B cell (primary cell): ENCODE results near the gene MCUB. TPM values are rescaled to one million over a fixed set of nuclear protein-coding genes. Genes with fewer than 3 reads are reported as not detected.
"Not testable (repeated sequence)": the region's sequence is repeated elsewhere in the genome, so short reads cannot be mapped to it uniquely, and the experiment has no call there.

ENCODE experiments used
- ATAC-seq: fragments of 200-7000 bp; cut with Tn5 transposase; one replicate; pipeline ENCODE4 v1.10.0; 2021; ENCODE audit warnings: low read depth, mild to moderate bottlenecking, moderate number of reproducible peaks, moderate library complexity
- CTCF ChIA-PET: fragments of 350-600 bp; sonication (Branson Sonifier 250); formaldehyde crosslinking; loops from one replicate; lab custom pipeline; 2021; ENCODE audit warnings: antibody characterized with exemption, inconsistent platforms; lab: Charles Lee
- POLR2A ChIA-PET: fragments of 350-600 bp; sonication (Branson Sonifier 250); formaldehyde crosslinking; loops from one replicate; lab custom pipeline; 2021; ENCODE audit warnings: antibody characterized with exemption; lab: Charles Lee
- DNase-seq: peaks from one replicate; pipeline ENCODE4 v3.0.0; 2013
- H2AFZ ChIP-seq: 2 replicates; pipeline ENCODE4 v1.6.1; 2012; ENCODE audit warnings: mild to moderate bottlenecking, low read depth, low read length; ENCODE audit not compliant: insufficient read depth, poor library complexity, severe bottlenecking
- H3K27ac ChIP-seq, 2 donors: 1 replicate in 1 of 2; 2 replicates in 1 of 2; pipeline ENCODE4 v1.5.1; 2012 to 2013; ENCODE audit warnings: low read length in 2 of 2, mild to moderate bottlenecking in 2 of 2, moderate library complexity in 1 of 2
- H3K27me3 ChIP-seq, 4 experiments: fragments of 200-600 bp in 1 of 4; sonication (generic) in 1 of 4; replicated peaks in 1 of 4; 1 replicate in 2 of 4; 2 replicates in 2 of 4; pipeline versions ENCODE4 v1.6.1 to v1.7.0; 2013 to 2016; ENCODE audit warnings: low read length in 3 of 4, mild to moderate bottlenecking in 2 of 4, mixed read lengths in 1 of 4, moderate library complexity in 1 of 4; ENCODE audit not compliant: insufficient read depth in 4 of 4, control insufficient read depth in 3 of 4; ENCODE audit errors: control extremely low read depth in 1 of 4
- H3K36me3 ChIP-seq, 2 experiments: replicated peaks in 1 of 2; 1 replicate in 1 of 2; 2 replicates in 1 of 2; pipeline versions ENCODE4 v1.6.1 to v1.7.1; 2013; ENCODE audit warnings: low read length in 1 of 2; ENCODE audit not compliant: insufficient read depth in 2 of 2, control insufficient read depth in 1 of 2; ENCODE audit errors: control extremely low read depth in 1 of 2, extremely low read depth in 1 of 2
- H3K4me1 ChIP-seq, 2 donors: fragments of 200-600 bp in 1 of 2; sonication (generic) in 1 of 2; 1 replicate in 1 of 2; 2 replicates in 1 of 2; pipeline versions ENCODE4 v1.5.1 to v1.6.1; 2013 to 2017; ENCODE audit warnings: low read length in 2 of 2; ENCODE audit not compliant: control insufficient read depth in 2 of 2, insufficient read depth in 2 of 2
- H3K4me2 ChIP-seq: replicated peaks from 2 replicates; pipeline ENCODE3; 2012; ENCODE audit warnings: mild to moderate bottlenecking, low read depth, low read length; ENCODE audit not compliant: poor library complexity, severe bottlenecking
- H3K4me3 ChIP-seq, 5 experiments: fragments of 200-600 bp in 1 of 5; sonication (generic) in 1 of 5; 1 replicate in 3 of 5; 2 replicates in 2 of 5; pipeline versions ENCODE4 v1.5.1 to v1.7.0; 2011 to 2016; ENCODE audit warnings: low read length in 4 of 5, mild to moderate bottlenecking in 4 of 5, low read depth in 2 of 5, control low read depth in 1 of 5, moderate library complexity in 1 of 5; ENCODE audit not compliant: insufficient read depth in 1 of 5; ENCODE audit errors: control extremely low read depth in 1 of 5, extremely low read depth in 1 of 5
- H3K79me2 ChIP-seq: fragments of 200-600 bp; sonication (generic); one replicate; pipeline ENCODE4 v1.6.0; 2016; ENCODE audit warnings: low read length; ENCODE audit not compliant: control insufficient read depth, insufficient read depth
- H3K9ac ChIP-seq: fragments of 200-600 bp; sonication (generic); 2 replicates; pipeline ENCODE4 v1.6.1; 2017; ENCODE audit warnings: mild to moderate bottlenecking, low read length, moderate library complexity
- H3K9me3 ChIP-seq, 3 donors: one replicate each; pipeline versions ENCODE4 v1.6.1 to v1.7.1; 2013; ENCODE audit warnings: low read length in 2 of 3; ENCODE audit not compliant: control insufficient read depth in 2 of 3, insufficient read depth in 1 of 3; ENCODE audit errors: control extremely low read depth in 1 of 3
- H4K20me1 ChIP-seq: 2 replicates; pipeline ENCODE4 v1.6.0; 2012; ENCODE audit warnings: mild to moderate bottlenecking, low read length; ENCODE audit not compliant: insufficient read depth, control insufficient read depth, poor library complexity, severe bottlenecking
- H3K27ac Mint-ChIP-seq: one replicate; pipeline ENCODE4 v1.8.0; 2021; ENCODE audit warnings: mixed read lengths
- H3K27me3 Mint-ChIP-seq: one replicate; pipeline ENCODE4 v1.8.0; 2021; ENCODE audit warnings: mixed read lengths
- H3K4me1 Mint-ChIP-seq: one replicate; pipeline ENCODE4 v1.8.0; 2021; ENCODE audit warnings: mixed read lengths
- H3K4me3 Mint-ChIP-seq: one replicate; pipeline ENCODE4 v1.8.0; 2021; ENCODE audit warnings: mixed read lengths
- H3K9me3 Mint-ChIP-seq: one replicate; pipeline ENCODE4 v1.8.0; 2022; ENCODE audit warnings: mixed read lengths; ENCODE audit not compliant: insufficient read depth
- EZH2 ChIP-seq: IDR thresholded peaks from 2 replicates; pipeline ENCODE4 v1.6.1; 2012; ENCODE audit warnings: borderline replicate concordance, low read depth, mild to moderate bottlenecking, moderate library complexity, low read length; ENCODE audit not compliant: insufficient read depth, poor library complexity, severe bottlenecking
- WGBS: methylation state at CpG from one replicate; pipeline ENCODE4 v1.1.5; 2013; ENCODE audit warnings: missing lambda C conversion rate; ENCODE audit not compliant: insufficient coverage; 5-methylcytosine and 5-hydroxymethylcytosine counted together
- intact Hi-C: fragments of 100-400 bp; cut with micrococcal nuclease; formaldehyde crosslinking; loops from one replicate; pipeline ENCODE4 v1.10.0; 2022
- polyA plus RNA-seq: library from polyadenylated mRNA; depleted of rRNA; stranded (reverse); fragments of >200 nt; gene quantifications from 2 replicates; pipeline ENCODE4 v1.2.3, GENCODE V29; 2012
- total RNA-seq, 2 donors: library from RNA; stranded (reverse); fragments of 120-200 nt in 1 of 2; gene quantifications; 1 replicate in 1 of 2; 2 replicates in 1 of 2; pipeline versions ENCODE4 v1.2.3 to v1.2.4, GENCODE V29; 2013 to 2022
- TF ChIP-seq, protein P1 (sequence below): fragments of 200-600 bp; IDR thresholded peaks from one replicate; pipeline ENCODE4 v1.8.0; 2022; ENCODE audit warnings: antibody characterized with exemption, mild to moderate bottlenecking

Gene MCUB
- total and polyA plus RNA-seq, 2 donors (not counting 1 experiment from before 2014, with no cell fraction given): 59.3 to 114 TPM

- H3K4me1 Mint-ChIP-seq: no peaks in the 10 kb centered on the region
- H4K20me1 ChIP-seq: no peaks in the 10 kb centered on the region
- ATAC-seq (no peak), DNase-seq (no peak)
- ChIA-PET POLR2A (no interaction called here), CTCF (no interaction called here)
- no peak overlapping the region for H3K4me2 ChIP-seq
- no peaks in the 10 kb centered on the region for H3K9me3 Mint-ChIP-seq
- no peak overlapping the region for H2AFZ ChIP-seq
- no CpG with 5 or more reads among the region's 2 CpGs for WGBS
- intact Hi-C loops: no loop called here
- no peak overlapping the region for H3K27ac ChIP-seq
- no peaks in the 10 kb centered on the region for H3K9me3 ChIP-seq
- TF ChIP-seq EZH2: no peak
- TF ChIP-seq, protein P1, sequence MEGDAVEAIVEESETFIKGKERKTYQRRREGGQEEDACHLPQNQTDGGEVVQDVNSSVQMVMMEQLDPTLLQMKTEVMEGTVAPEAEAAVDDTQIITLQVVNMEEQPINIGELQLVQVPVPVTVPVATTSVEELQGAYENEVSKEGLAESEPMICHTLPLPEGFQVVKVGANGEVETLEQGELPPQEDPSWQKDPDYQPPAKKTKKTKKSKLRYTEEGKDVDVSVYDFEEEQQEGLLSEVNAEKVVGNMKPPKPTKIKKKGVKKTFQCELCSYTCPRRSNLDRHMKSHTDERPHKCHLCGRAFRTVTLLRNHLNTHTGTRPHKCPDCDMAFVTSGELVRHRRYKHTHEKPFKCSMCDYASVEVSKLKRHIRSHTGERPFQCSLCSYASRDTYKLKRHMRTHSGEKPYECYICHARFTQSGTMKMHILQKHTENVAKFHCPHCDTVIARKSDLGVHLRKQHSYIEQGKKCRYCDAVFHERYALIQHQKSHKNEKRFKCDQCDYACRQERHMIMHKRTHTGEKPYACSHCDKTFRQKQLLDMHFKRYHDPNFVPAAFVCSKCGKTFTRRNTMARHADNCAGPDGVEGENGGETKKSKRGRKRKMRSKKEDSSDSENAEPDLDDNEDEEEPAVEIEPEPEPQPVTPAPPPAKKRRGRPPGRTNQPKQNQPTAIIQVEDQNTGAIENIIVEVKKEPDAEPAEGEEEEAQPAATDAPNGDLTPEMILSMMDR: no peak
- no peak overlapping the region for H3K4me3 ChIP-seq
- no peaks in the 10 kb centered on the region for H3K4me1 ChIP-seq
- no peak overlapping the region for H3K4me3 Mint-ChIP-seq
- no peak overlapping the region for H3K27ac Mint-ChIP-seq
- H3K27me3 ChIP-seq: no peaks in the 10 kb centered on the region
- no peak overlapping the region for H3K9ac ChIP-seq
- H3K79me2 ChIP-seq: peaks cover 3% of the 10 kb centered on the region
- H3K27me3 Mint-ChIP-seq: no peaks in the 10 kb centered on the region
- peaks cover 13 to 44% of the 10 kb centered on the region in 2 experiments for H3K36me3 ChIP-seq
Measured at GRCh38 chr4:109511414-109511813, 48.6 kb upstream of the MCUB start.

DNA sequence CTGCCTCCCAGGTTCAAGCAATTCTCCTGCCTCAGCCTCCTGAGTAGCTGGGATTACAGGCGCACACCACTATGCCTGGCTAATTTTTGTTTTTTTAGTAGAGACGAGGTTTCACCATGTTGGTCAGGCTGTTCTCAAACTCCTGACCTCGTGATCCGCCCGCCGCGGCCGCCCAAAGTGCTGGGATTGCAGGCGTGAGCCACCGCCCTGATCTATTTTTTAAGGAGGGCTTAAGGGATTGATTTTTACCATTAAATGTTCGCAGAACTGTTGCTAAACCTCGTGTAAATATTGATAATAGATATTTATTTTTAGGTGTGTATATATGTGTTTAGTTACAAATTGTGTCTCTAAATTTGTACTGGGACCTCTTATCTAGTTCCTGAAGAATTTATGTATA lies 46.7 kb upstream of the MCUB start:
- H3K4me1 Mint-ChIP-seq, H3K4me1 ChIP-seq, ATAC-seq, intact Hi-C loops, POLR2A ChIA-PET, DNase-seq, H3K4me3 Mint-ChIP-seq, H2AFZ ChIP-seq, H3K4me3 ChIP-seq, H3K79me2 ChIP-seq, H3K9me3 ChIP-seq, H3K4me2 ChIP-seq, H3K9ac ChIP-seq, H4K20me1 ChIP-seq, H3K27me3 Mint-ChIP-seq, H3K27ac Mint-ChIP-seq, CTCF ChIA-PET, H3K27ac ChIP-seq, H3K27me3 ChIP-seq, H3K9me3 Mint-ChIP-seq: not testable (repeated sequence)
- peaks cover 8 to 49% of the 10 kb centered on the region in 2 experiments for H3K36me3 ChIP-seq
- WGBS: 96% methylated on average over 10 of the region's 12 CpGs
